HG02571 (cell line): Measurements from ENCODE around the gene PLEKHA7.
A peak's percentile ranks its signal among the peaks of the same experiment; 100 is the strongest.
"Not testable (repeated sequence)": the region's sequence is repeated elsewhere in the genome, so short reads cannot be mapped to it uniquely, and the experiment has no call there.

Experiments used
- ATAC-seq: cut with Tn5 transposase; IDR thresholded peaks from one replicate; pipeline ENCODE4 v1.9.1; 2021; ENCODE audit warnings: mild to moderate bottlenecking, moderate library complexity; ENCODE audit not compliant: unreplicated experiment

The PLEKHA7 gene

DNA sequence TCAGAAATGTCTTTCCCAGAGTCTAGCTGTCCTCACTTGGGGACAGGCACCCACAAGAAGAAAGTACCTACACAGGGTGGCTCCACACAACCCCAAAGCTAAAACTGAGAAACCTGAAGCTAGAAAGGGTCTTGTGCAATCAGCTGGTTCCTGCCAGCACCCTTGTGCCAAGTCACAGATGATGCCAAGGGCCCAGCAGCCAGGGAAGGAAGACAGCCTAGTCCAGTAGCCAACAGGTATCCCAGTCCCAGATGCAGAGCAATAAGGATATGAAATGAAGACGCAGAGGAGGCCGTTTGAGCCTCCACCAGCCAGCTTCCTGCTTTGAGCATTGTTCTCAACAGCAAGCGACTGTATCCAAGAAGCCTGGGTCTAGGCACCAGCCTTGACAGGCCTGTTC lies 6.1 kb downstream of the PLEKHA7 start:
- no peak for ATAC-seq

DNA sequence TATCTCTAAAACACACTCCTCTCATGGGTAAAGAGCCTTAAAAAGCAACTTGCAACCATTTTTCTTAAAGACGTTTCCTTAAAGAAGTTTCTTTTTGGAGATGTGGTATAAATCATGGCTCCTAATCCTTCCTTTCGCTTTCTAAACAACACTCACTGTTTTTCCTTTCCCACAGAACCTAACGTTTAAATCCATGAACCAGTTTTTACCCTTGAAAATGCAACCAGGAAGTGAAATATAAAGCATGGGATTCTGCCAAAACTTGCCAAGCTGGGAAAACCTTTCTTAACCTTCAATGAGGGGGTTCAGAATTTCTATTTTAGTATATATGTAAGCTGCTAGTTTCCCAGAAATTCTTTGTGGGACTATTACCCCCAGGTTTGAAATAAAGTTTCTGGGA lies 8.6 kb downstream of the PLEKHA7 start:
- no peak for ATAC-seq

DNA sequence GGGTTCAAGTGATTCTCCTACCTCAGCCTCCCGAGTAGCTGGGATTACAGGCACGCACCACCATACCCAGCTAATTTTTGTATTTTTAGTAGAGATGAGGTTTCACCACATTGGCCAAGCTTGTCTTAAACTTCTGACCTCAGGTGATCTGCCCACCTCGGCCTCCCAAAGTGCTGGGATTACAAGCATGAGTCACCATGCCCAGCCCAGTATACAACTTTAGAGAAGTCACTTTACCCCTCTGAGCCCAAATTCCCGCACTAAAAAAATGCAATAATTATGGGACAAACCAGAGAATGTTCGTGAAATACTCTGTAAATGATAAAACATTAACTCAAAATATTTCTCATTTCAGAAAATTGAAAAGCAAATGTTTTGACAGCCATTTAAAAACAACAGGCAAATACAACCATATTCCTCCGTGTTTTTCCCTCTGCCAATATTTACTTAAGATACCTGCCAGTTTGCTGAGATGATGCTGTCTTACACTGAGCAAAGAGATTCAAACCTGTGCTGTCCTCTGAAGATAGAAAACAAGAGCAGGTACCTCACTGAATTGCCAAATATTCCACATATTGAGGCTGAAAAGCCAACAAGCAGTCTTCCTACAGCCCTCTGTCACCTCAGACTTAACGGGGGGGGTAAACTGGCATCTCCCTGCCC lies 9.6 kb downstream of the PLEKHA7 start:
- ATAC-seq: no peak

DNA sequence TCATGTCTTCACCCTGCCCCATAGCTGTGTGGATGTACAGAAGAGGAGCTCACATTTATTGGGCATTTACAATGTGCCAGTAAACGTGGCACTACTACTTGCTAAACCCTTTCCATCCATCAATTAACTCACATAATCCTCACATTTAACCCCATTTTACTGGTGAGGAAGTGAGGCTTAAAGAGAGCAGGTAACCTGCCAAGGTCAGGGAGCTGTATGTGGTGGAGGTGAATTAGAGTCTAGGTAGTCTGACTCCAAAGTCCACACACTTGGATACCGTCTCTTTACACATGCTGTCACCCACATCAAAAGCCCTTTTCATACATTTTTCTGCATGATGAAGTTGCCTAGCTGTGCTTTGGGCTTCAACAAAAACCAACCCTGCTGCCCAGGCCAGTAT lies 10.8 kb downstream of the PLEKHA7 start:
- no peak for ATAC-seq

DNA sequence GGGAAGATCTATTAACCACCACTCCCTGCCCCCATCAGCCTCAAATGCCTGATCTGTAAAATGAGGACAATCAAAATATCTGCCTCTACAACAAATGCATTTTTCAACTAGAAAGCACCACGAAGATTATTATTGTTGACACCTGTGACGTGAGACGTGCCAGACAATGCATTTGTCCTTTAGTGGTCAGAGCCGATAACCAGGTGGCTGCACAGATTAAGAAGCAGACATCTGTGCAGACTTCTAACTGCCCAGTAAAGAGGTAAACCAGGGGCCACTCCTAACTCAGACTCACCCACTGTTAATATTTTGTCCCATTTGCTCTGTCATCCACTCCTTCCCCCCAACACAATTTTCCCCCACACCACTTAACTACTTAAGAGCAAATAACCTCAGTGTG lies 11.7 kb downstream of the PLEKHA7 start:
- ATAC-seq: no peak

DNA sequence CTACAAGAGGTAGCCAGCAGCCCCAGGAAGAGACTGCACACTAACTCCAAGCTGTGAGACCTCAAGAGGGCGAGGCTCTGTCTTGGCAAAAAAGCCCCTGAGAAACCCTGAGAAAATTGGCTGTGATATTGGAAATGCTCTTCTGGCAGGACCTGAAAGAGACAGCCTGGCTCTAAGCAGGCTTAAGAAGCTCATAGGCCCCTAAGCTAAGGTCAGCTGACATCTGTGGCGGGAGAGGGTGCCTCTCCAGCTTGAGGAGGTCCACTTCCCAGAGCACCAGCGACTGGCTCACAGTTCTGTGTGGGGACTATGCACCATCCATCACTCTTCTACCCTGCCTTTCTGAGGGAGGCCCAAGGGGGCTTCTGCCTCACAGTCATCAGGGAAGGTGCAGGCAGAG lies 12.4 kb downstream of the PLEKHA7 start:
- no peak for ATAC-seq

DNA sequence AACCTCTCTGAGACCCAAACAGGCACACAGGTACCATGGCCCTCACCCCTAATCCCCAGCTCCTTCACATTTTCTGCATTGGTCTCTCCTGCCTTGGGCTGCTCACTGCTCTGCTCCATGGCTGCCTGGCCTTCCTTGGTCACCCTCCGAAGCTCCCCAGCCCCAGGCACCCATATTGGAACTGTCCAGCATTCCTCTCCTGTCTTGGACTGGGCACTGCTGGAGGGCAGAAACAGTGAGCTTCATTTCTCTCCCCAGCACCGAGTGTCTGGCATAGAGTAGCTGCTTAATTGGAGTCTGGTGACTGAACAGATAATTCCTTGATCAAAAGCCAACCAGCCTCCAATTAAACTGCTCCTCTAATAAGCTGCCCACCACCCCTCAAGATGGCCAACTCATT lies 13.2 kb downstream of the PLEKHA7 start:
- no peak for ATAC-seq

DNA sequence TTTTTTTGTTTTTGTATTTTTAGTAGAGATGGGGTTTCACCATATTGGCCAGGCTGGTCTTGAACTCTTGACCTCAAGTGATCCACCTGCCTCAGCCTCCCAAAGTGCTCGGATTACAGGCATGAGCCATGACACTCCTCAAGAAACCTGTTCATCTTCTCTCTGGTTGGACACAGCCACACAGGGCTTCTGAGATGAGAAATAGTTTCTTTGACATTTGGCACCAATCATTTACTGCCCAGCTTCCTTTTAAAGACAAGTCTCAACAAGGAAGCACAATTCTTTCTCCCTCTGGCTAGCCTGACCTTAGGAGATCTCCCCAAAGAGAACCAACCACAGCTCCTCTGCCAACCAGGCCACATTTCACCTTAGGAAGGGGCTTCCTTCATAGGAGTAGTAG lies 14.0 kb downstream of the PLEKHA7 start:
- not testable (repeated sequence) for ATAC-seq

DNA sequence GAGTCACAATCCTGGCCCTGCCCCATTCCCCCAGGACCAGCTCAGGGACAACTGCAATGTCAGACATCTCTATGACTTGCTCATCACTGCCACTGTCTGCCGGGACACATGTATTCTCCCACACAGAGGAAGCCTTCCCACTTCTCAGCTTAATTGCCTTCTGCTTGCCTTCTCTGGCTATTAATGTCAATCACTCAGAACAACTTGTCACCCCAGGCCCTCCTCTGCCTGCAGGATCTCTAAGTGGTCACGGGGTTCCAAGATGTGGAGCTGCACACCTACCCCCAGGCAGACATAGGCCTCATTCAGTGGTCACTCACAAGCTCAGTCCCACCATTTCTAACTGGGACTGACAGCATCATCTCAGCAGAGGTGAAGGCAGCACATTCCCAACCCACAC lies 15.1 kb downstream of the PLEKHA7 start:
- no peak for ATAC-seq

DNA sequence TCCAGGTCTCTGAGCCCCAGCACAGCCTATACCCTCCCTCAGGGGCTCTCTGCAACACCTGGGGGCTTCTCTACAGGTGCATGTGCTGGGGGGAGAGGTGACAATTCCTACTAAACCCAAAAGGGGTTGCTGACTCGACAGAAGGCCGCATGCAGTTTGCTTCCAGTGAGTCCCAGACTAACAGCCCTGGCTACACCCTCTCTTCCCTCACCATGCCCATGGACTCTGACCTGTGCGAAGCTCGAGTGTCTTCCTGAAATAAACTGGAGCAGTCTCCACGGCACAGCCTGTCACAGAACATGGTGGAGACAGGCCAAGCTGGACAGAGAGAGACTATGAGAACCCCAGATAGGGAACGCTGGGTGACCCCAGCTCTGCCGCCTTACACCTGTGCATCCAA lies 16.6 kb downstream of the PLEKHA7 start:
- no peak for ATAC-seq

DNA sequence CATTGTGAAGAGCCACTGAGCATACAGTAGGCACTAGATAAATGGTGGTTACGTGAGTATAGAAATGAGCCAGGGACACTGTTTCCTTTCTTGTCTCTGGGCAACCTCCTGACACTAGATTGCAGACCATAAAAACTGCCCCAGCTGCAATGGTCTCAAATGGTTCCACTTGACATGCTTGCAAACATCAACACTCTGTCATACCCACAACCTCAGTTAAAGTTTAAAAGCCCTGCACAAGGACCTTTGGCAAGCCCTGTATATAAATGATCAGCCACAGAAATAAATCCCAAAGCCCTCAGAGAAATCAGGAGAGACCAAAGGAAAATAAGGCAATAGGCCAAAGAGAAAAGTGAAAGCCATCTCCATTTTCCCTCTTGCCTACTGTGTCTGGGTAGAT lies 20.7 kb downstream of the PLEKHA7 start:
- no peak for ATAC-seq

DNA sequence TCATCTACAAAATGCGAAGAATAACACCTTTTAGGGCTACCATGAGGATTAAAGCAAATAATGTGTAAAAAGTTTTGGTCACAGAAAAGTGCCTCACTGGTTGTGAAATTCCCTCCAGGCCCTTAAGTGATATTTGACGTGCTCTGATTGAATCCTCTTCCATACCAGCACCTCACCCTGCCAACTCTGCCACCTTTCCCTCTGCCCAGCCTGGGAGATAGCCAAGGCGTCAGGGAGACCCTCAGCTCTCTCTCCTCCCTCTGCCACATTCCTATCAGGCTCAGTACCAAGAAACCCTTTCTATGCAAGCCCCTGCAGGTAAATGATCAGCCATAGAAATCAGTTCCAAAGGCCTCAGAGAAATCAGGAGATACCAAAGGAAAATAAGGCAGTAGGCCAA lies 21.4 kb downstream of the PLEKHA7 start:
- no peak for ATAC-seq

DNA sequence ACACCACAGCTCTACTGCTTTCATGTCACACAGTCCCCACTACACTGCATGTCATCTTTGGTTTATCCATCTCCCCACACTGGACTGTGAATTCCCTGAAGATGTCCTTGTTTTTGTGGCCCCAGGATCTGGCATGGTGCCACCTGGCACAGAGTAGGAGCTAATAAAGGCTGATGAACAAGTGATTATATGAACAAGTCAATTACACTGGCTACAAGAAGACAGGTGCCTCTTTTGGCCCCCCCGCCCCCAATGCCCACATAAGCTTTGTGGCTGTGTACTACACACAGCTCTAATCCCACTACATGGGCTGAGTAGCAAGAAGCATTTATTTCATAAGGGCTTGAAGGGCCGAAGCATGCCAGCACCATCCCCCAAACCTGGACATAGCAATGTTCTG lies 24.7 kb downstream of the PLEKHA7 start:
- no peak for ATAC-seq

DNA sequence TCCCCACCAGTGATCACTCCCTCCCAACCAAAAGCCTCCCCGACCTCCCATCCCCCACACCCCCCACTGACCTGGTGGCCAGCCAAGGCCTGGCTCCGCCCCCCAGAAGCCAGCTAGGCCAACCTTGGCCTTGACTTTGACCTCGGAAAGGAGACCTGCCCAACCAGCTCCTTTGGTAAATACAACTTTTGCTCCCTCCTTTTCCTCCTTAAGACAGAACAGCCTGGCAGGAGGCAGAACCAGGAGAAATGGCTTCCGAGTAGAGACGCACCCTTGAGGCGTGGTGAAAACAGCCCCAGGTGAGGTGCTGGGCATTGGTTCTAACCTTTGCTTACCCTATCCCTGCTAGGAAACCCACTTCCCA lies 27.0 kb downstream of the PLEKHA7 start:
- no peak for ATAC-seq

DNA sequence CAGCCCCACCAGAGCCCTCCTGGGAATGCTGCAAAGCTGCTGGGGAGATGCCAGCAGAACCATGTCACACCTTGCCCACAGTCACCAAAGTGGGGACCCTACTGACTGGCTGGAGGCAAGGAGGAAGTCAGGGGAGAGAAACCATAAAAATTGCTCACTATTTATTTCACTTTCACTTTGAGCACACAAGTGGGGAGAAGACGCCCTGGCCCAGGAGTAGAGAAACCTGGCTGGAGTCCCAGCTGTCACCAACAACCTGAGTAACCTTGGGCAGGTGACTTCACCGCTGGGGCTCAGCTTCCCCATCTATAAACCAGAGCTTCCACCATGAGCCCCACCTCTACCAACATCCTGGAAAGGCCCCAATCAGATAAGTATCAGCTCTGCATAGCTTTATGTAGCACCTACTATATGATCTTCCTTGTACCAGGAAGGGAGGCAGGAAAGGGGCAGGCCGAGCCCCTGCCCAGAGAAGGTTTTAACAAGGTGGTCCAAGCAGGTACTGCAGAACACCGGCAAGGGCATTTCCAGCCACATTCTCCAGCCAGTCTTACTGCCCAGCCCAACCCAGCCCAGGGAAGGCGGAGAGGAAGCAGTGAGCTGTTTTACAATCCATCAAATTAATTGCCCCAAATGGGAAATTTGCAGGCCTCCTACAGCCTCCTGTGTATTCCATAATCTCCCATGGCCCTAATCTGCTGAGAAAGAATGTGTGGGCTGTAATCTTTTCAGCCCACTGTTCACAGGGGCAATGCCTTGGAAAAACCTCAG lies 27.6 kb downstream of the PLEKHA7 start:
- peak; percentile 94 for ATAC-seq

DNA sequence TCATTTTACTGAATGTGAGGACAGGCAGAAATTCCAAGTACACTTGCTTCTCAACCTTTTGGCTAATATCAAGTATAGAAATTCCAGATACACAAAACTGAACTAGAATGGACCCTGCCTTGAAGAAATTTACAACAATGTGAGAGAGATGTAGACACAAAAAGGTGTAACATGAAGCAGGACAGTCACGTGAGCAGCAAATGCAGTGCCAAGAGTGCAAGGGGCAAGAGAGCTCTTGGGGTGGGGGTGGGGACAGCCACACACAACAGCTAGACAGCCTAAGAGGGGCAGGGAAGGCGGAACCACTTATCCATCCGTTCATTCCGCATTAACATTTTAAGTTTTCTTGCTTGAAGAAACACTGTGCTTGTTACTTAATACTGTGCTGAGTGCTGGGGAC lies 28.9 kb downstream of the PLEKHA7 start:
- ATAC-seq: no peak

DNA sequence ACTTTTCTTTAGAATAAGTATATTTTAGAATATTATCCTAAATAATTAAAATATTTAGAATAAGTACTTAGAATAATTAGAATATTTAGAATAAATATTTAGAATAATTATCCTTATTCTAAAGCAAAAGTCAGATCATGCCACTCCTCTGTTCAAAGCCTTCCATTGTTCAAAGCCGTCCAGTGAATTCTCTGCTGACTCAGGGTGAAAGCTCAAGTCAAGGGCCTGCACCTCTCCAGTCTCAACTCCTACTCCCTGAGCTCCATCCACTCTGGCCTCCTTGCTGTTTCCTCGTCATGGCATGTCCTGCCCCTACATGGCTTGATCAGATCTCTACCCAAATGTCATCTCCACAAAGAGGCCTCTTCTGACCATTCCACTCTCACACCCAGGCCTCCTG lies 30.0 kb downstream of the PLEKHA7 start:
- no peak for ATAC-seq

DNA sequence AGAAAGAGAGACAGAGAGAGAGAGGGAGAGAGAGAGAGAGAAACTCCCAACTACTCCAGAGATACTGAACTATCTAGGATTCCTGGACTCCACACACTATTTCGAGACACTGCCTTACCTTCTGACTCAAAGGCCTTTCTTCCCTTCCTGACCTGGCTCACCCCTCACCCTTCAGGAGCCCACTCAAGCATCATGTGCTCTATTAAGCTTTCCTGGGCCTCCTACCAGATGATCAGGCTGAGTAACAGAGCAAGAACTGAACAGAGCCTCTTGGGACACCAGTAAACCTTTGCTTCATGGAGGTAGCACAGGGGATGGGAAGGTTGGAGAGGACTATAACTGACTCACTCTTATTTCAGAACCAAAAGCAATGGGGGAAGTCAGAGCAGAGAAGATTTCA lies 31.4 kb downstream of the PLEKHA7 start:
- no peak for ATAC-seq

DNA sequence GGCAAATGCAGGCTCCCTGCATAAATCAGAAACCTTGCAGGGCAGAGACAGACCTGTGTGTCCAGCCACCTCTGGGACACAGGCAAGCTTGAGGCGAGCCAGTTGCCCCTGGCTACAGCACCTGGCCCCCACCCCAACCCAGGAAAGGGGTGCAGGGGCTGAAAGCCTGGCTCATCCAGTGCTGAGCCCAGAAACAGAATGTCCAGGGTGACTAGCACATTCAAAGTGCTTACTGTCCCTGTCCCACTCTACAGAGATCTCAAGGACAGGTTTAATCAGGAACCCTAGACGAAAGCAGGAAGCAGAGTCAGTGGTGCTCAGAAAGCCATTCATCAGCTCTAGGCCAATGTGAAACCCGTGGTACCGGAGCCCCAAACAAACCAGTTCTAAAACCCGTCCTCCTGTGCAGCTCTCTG lies 31.9 kb downstream of the PLEKHA7 start:
- no peak for ATAC-seq

DNA sequence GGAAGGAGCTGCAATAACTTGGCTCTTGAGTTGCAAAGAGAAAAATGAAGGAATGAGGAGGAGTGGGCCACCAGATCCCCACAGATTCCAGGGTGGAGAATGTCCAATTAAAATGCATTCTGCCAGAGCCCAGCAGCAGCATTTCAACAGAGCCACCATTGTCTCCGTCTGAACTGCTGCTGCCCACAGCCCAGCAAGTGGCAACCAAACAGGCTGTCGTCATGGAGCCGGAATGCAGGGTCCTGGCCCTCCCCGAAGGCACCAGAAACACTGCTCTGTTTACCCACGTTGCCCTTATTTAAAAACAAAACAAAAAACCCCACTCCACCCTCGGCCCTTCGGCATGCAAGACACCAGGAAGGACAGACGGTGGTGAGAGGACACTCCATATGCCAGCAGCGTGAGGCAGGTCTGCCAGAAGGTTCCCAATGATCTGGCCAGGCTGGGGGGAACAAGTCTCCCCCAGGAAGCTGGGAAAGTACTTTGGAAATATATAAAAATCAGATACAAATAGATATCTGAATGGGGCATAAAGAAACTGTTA lies 32.5 kb downstream of the PLEKHA7 start:
- ATAC-seq: no peak

DNA sequence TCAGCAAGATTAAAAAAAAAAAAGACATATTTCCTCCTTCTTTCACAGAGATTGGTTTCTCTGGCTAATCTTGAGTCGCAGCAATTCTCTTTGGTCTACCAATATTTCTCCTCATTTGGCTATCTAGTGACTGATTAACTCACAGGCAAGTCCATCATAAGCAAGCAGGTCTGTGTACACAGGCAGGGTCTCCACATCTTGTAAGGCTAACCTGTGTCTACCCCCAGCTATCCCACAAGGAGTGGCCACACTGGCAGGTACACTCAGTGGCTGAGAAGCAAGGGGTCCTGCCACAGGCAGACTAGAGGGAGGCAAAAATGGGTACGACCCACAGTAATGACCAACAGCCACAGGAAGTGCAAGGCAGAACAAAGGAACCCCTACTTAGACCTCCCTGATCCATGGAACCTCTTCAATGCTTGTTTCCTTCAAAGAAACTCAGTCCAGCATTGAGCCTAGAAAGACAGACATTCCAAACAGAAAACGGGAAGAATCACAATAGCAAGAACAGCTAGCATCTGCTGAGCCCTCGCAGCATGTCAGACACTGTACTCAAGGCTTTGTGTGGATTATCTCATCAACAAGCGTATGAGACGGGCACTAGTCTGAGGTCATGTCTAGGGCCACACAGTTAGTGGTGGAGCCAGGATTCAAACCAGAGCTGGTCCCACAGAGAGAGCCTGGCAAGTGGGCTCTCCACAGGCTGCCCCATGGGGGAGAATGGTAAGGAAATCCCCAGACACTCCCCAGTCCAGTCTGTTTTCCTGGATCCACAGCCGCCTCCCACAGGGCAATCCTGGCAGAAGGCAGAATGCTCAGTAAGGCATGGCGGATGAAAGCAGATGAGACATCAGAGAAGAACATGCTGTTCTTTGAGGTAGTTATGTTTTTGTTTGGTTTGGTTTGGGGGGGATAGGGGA lies 34.3 kb downstream of the PLEKHA7 start:
- ATAC-seq: no peak

DNA sequence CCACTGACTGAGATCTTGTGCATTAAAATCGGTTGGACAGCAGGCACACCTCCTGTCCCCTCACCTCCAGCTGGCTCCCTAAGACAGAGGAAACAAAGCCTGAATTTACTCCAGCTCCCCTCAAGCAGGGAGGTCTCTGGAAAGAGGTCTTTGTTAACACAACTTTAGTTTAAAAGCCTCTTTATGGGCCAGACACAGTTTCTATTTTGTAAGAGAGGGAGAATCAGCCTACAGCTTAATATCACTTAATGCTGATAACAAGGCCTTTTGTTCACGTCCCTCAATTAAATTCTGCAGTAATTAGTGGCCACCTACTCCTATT lies 36.3 kb downstream of the PLEKHA7 start:
- no peak for ATAC-seq
